Mesenteric fat pad (tissue), 1 donor: Measurements from ENCODE around the gene OR7C2. TPM values are rescaled to one million over a fixed set of nuclear protein-coding genes. Genes with fewer than 3 reads are reported as not detected.

ENCODE experiments used
- DNase-seq: peaks from one replicate; pipeline ENCODE4 v3.0.0-alpha.2; 2020; ENCODE audit warnings: low spot score
- total RNA-seq: library from RNA; stranded (reverse); fragmentation: NEBNext Ultra II Directional; extraction: Animal tissue kit (Norgen Biotek cat#: 25700); gene quantifications from one replicate; pipeline ENCODE4 v1.2.1, GENCODE V29; 2021
- donor health status: DM: yes; HTN: yes; CAD: no.

Gene OR7C2
- total RNA-seq, 1 donor from 2014 or later: not detected

- DNase-seq: no peak
These were observed 37.0 kb downstream of the OR7C2 start for GRCh38 chr19:14978161-14978776.

GRCh38 chr19:14979476-14980255 lies 38.4 kb downstream of the OR7C2 start, which contains the start of gene SLC1A6:
TSS of gene SLC1A6 (minus strand) at chr19:14979864. CDS start at chr19:14972910, 6,954 bp downstream.
- DNase-seq: no peak

GRCh38 chr19:14985133-14985532 lies 43.8 kb downstream of the OR7C2 start:
- no peak for DNase-seq

Other genes with a start within 250 kb of the OR7C2 start
- 10.9 TPM for gene ADGRE2, start 162.9 kb upstream of the OR7C2 start, total RNA-seq
- not detected for gene OR7A5, start 106.3 kb upstream of the OR7C2 start, total RNA-seq
- gene OR7C1, start 106.3 kb upstream of the OR7C2 start, total RNA-seq: not detected
- not detected for gene OR7A10, start 92.6 kb upstream of the OR7C2 start, total RNA-seq
- not detected for gene OR7A17, start 55.4 kb upstream of the OR7C2 start, total RNA-seq
- not detected for gene SLC1A6, start 38.4 kb downstream of the OR7C2 start, total RNA-seq
- gene CASP14, start 108.0 kb downstream of the OR7C2 start, total RNA-seq: not detected
- gene OR1I1, start 140.7 kb downstream of the OR7C2 start, total RNA-seq: not detected
- gene SYDE1, start 165.9 kb downstream of the OR7C2 start, total RNA-seq: 38.6 TPM